Measurements from ENCODE around the gene HOXD10. TPM values are rescaled to one million over a fixed set of nuclear protein-coding genes. Genes with fewer than 3 reads are reported as not detected.

Gene HOXD10
- total and polyA plus RNA-seq, 7 donors = 0.03 to 0.04 TPM; not detected in 5

DNA sequence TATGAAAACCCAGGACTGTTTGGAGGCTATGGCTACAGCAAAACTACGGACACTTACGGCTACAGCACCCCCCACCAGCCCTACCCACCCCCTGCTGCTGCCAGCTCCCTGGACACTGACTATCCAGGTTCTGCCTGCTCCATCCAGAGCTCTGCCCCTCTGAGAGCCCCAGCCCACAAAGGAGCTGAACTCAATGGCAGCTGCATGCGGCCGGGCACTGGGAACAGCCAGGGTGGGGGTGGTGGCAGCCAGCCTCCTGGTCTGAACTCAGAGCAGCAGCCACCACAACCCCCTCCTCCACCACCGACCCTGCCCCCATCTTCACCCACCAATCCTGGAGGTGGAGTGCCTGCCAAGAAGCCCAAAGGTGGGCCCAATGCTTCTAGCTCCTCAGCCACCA lies 52.6 kb downstream of the HOXD10 start:
- Histone ChIP-seq H3K4me3 (no peak overlapping the region), H3K9me3 (no peaks in the 10 kb centered on the region), H3K36me3 (ENCODE audit: insufficient read depth in 1 of 2, low read depth in 1 of 2) (no peaks in the 10 kb centered on the region), H3K27me3 (ENCODE audit: insufficient read depth in 3 of 3, low read length in 2 of 3) (peaks cover 0 to 13% (median 2%) of the 10 kb centered on the region in 3 donors), H3K27ac (no peak overlapping the region), H3K4me1 (no peaks in the 10 kb centered on the region)
- DNase-seq (no peak), ATAC-seq (no peak)
- 75 to 85% (median 81%) methylated on average over 3 to 5 of the region's 5 CpGs for WGBS, 3 donors
- TF ChIP-seq, protein P1, sequence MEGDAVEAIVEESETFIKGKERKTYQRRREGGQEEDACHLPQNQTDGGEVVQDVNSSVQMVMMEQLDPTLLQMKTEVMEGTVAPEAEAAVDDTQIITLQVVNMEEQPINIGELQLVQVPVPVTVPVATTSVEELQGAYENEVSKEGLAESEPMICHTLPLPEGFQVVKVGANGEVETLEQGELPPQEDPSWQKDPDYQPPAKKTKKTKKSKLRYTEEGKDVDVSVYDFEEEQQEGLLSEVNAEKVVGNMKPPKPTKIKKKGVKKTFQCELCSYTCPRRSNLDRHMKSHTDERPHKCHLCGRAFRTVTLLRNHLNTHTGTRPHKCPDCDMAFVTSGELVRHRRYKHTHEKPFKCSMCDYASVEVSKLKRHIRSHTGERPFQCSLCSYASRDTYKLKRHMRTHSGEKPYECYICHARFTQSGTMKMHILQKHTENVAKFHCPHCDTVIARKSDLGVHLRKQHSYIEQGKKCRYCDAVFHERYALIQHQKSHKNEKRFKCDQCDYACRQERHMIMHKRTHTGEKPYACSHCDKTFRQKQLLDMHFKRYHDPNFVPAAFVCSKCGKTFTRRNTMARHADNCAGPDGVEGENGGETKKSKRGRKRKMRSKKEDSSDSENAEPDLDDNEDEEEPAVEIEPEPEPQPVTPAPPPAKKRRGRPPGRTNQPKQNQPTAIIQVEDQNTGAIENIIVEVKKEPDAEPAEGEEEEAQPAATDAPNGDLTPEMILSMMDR (IDR thresholded peaks at IDR 0.05) = no peak
- intact Hi-C loops (cut with DNase I) = no loop called here

Other genes with a start within 250 kb of the HOXD10 start
- 10 to 100 TPM; 42.1 to 65.6 (median 51.4) TPM for gene LNPK, start 114.5 kb upstream of the HOXD10 start, total RNA-seq
- 10 to 100 TPM in 2 of 3 donors, 1 to 10 TPM in 1; 8.8 to 48.7 (median 18.4) TPM for gene LNPK, start 114.5 kb upstream of the HOXD10 start, polyA plus RNA-seq
- not detected for gene EVX2, start 32.8 kb upstream of the HOXD10 start, total RNA-seq
- not detected for gene EVX2, start 32.8 kb upstream of the HOXD10 start, polyA plus RNA-seq
- not detected for gene HOXD13, start 24.1 kb upstream of the HOXD10 start, total RNA-seq
- under 1 TPM in 1 of 3 donors, not detected in 2; 0.01 TPM for gene HOXD13, start 24.1 kb upstream of the HOXD10 start, polyA plus RNA-seq
- not detected for gene HOXD12, start 17.0 kb upstream of the HOXD10 start, total RNA-seq
- gene HOXD12, start 17.0 kb upstream of the HOXD10 start, polyA plus RNA-seq = not detected
- gene HOXD11, start 9.5 kb upstream of the HOXD10 start, total RNA-seq = not detected
- gene HOXD11, start 9.5 kb upstream of the HOXD10 start, polyA plus RNA-seq = not detected
- 1 to 10 TPM in 2 of 4 donors, under 1 TPM in 2; 0.43 to 4.4 (median 2.4) TPM for gene HOXD9, start 5.9 kb downstream of the HOXD10 start, total RNA-seq
- 1 to 10 TPM; 1.4 to 4.1 (median 1.7) TPM for gene HOXD9, start 5.9 kb downstream of the HOXD10 start, polyA plus RNA-seq
- 10 to 100 TPM in 2 of 4 donors, 1 to 10 TPM in 2; 3.3 to 15.9 (median 9.1) TPM for gene HOXD8, start 12.9 kb downstream of the HOXD10 start, total RNA-seq
- gene HOXD8, start 12.9 kb downstream of the HOXD10 start, polyA plus RNA-seq = 10 to 100 TPM in 2 of 3 donors, 1 to 10 TPM in 1; 8.2 to 52.5 (median 12.9) TPM
- gene HOXD4, start 34.8 kb downstream of the HOXD10 start, total RNA-seq = 1 to 10 TPM in 3 of 4 donors, under 1 TPM in 1; 0.26 to 4.1 (median 1.4) TPM
- gene HOXD4, start 34.8 kb downstream of the HOXD10 start, polyA plus RNA-seq = 1 to 10 TPM; 1.1 to 1.4 (median 1.2) TPM
- gene HOXD3, start 40.5 kb downstream of the HOXD10 start, total RNA-seq = 1 to 10 TPM in 2 of 4 donors, under 1 TPM in 2; 0.71 to 3.8 (median 1.3) TPM
- 1 to 10 TPM in 2 of 3 donors, under 1 TPM in 1; 0.64 to 1.9 (median 1.1) TPM for gene HOXD3, start 40.5 kb downstream of the HOXD10 start, polyA plus RNA-seq
- under 1 TPM in 1 of 4 donors, not detected in 3; 0.12 TPM for gene HOXD1, start 71.9 kb downstream of the HOXD10 start, total RNA-seq
- gene HOXD1, start 71.9 kb downstream of the HOXD10 start, polyA plus RNA-seq = under 1 TPM; 0.14 to 0.79 (median 0.17) TPM
- 10 to 100 TPM; 33.2 to 44.1 (median 37.4) TPM for gene MTX2, start 152.7 kb downstream of the HOXD10 start, total RNA-seq
- gene MTX2, start 152.7 kb downstream of the HOXD10 start, polyA plus RNA-seq = 10 to 100 TPM; 43.6 to 91.7 (median 68.2) TPM

Measured in psoas muscle (tissue), 8 donors.